Cardiac fibroblast (primary cell): ENCODE measurements around the gene PNMA8B.

ENCODE experiments used
- DNase-seq, 2 donors: peaks; one replicate each; pipeline versions ENCODE4 v3.0.0 to v3.0.0-alpha.2; 2010; ENCODE audit warnings: low read depth in 2 of 2
- H3K4me3 ChIP-seq, 2 donors: replicated peaks in 1 of 2; 1 replicate in 1 of 2; 2 replicates in 1 of 2; pipeline ENCODE4 v1.5.1; 2011; ENCODE audit warnings: low read depth in 2 of 2, low read length in 2 of 2, mild to moderate bottlenecking in 2 of 2, moderate library complexity in 1 of 2
- CTCF ChIP-seq: IDR thresholded peaks from one replicate; pipeline ENCODE4 v1.5.1; 2011; ENCODE audit warnings: low read depth, mild to moderate bottlenecking, low read length, inconsistent platforms

The PNMA8B gene

GRCh38 chr19:46490774-46491173, 4.9 kb downstream of the PNMA8B start:
- no peak for DNase-seq
- H3K4me3 ChIP-seq = no peak overlapping the region
- no peak for TF ChIP-seq CTCF

- no peak overlapping the region for H3K4me3 ChIP-seq
- TF ChIP-seq CTCF = peak; percentile 41
- DNase-seq = peak; percentile 60 to 71
Measured at GRCh38 chr19:46489445-46490272, 6.0 kb downstream of the PNMA8B start.

GRCh38 chr19:46488551-46488950, 7.1 kb downstream of the PNMA8B start:
- DNase-seq = no peak
- no peak for TF ChIP-seq CTCF
- no peak overlapping the region for H3K4me3 ChIP-seq

- H3K4me3 ChIP-seq = peak overlapping the region; percentile 16 to 37
- DNase-seq = peak; percentile 78
- TF ChIP-seq CTCF = peak; percentile 93
Measured at GRCh38 chr19:46487802-46488445, 7.7 kb downstream of the PNMA8B start.

GRCh38 chr19:46487178-46487801, 8.4 kb downstream of the PNMA8B start:
- H3K4me3 ChIP-seq = peak overlapping the region; percentile 16 to 37
- peak in 1 of 2 donors; percentile 22 for DNase-seq
- no peak for TF ChIP-seq CTCF

- no peak overlapping the region for H3K4me3 ChIP-seq
- no peak for TF ChIP-seq CTCF
- DNase-seq = no peak
Measured at GRCh38 chr19:46486358-46486757, 9.3 kb downstream of the PNMA8B start.
